Measurements from ENCODE around the gene NPVF.

GRCh38 chr7:25253714-25254113, 25.4 kb upstream of the NPVF start:
- TF ChIP-seq YY1 (IDR thresholded peaks at IDR 0.05; ENCODE audit: low read depth) (no peak), MAX (IDR thresholded peaks at IDR 0.05) (no peak), CREB1 (IDR thresholded peaks at IDR 0.05; ENCODE audit: low read depth) (no peak)
